ENCODE results near the gene ADAP1.

- TF ChIP-seq, protein P1, sequence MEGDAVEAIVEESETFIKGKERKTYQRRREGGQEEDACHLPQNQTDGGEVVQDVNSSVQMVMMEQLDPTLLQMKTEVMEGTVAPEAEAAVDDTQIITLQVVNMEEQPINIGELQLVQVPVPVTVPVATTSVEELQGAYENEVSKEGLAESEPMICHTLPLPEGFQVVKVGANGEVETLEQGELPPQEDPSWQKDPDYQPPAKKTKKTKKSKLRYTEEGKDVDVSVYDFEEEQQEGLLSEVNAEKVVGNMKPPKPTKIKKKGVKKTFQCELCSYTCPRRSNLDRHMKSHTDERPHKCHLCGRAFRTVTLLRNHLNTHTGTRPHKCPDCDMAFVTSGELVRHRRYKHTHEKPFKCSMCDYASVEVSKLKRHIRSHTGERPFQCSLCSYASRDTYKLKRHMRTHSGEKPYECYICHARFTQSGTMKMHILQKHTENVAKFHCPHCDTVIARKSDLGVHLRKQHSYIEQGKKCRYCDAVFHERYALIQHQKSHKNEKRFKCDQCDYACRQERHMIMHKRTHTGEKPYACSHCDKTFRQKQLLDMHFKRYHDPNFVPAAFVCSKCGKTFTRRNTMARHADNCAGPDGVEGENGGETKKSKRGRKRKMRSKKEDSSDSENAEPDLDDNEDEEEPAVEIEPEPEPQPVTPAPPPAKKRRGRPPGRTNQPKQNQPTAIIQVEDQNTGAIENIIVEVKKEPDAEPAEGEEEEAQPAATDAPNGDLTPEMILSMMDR (IDR thresholded peaks at IDR 0.05; ENCODE audit: borderline replicate concordance, extremely low read depth, low read length, poor library complexity, severe bottlenecking): no peak
- no peak for TF ChIP-seq EZH2 (IDR thresholded peaks at IDR 0.05; ENCODE audit: borderline replicate concordance, low read depth, low read length, severe bottlenecking)
These were observed 23.5 kb upstream of the ADAP1 start for GRCh38 chr7:978049-978346.

Measured in DND-41 (cell line).